ENCODE results near the gene ZYX. TPM values are rescaled to one million over a fixed set of nuclear protein-coding genes. Genes with fewer than 3 reads are reported as not detected.
"Not testable (repeated sequence)": the region's sequence is repeated elsewhere in the genome, so short reads cannot be mapped to it uniquely, and the experiment has no call there.

Gene ZYX
- total RNA-seq, 2 donors from 2014 or later = 81.6 to 114 TPM

- ATAC-seq = no peak
- Mint-ChIP-seq H3K36me3 (no peaks in the 10 kb centered on the region), H3K27me3 (no peaks in the 10 kb centered on the region), H3K27ac (no peak overlapping the region), H3K4me3 (no peak overlapping the region), H3K4me1 (ENCODE audit: low read depth in 2 of 2) (peaks cover 10 to 15% of the 10 kb centered on the region in 2 donors), H3K9me3 (no peaks in the 10 kb centered on the region)
- DNase-seq (ENCODE audit: low spot score) = no peak
These were observed 3.0 kb downstream of the ZYX start for GRCh38 chr7:143384148-143384547.

- no peak for ATAC-seq
- H3K27me3 Mint-ChIP-seq = no peaks in the 10 kb centered on the region
- no peak overlapping the region for H3K27ac Mint-ChIP-seq
- peak; percentile 49 for DNase-seq (ENCODE audit: low spot score)
- no peak overlapping the region for H3K4me3 Mint-ChIP-seq
- no peaks in the 10 kb centered on the region for H3K36me3 Mint-ChIP-seq
- peaks cover 4 to 12% of the 10 kb centered on the region in 2 donors for H3K4me1 Mint-ChIP-seq (ENCODE audit: low read depth in 2 of 2)
- H3K9me3 Mint-ChIP-seq = no peaks in the 10 kb centered on the region
These were observed 3.8 kb downstream of the ZYX start for GRCh38 chr7:143384661-143385631.

- Mint-ChIP-seq H3K4me1 (ENCODE audit: low read depth in 2 of 2) (peaks cover 6 to 15% of the 10 kb centered on the region in 2 donors), H3K9me3 (no peaks in the 10 kb centered on the region), H3K4me3 (no peak overlapping the region), H3K36me3 (no peaks in the 10 kb centered on the region), H3K27ac (no peak overlapping the region), H3K27me3 (no peaks in the 10 kb centered on the region)
- ATAC-seq (peak; percentile 56 to 72), DNase-seq (ENCODE audit: low spot score) (peak; percentile 72)
These were observed 5.0 kb downstream of the ZYX start for GRCh38 chr7:143385891-143386781.

GRCh38 chr7:143387156-143387975 lies 6.2 kb downstream of the ZYX start:
- Mint-ChIP-seq H3K4me3 (no peak overlapping the region), H3K27ac (no peak overlapping the region), H3K9me3 (no peaks in the 10 kb centered on the region), H3K4me1 (ENCODE audit: low read depth in 2 of 2) (peaks cover 6 to 15% of the 10 kb centered on the region in 2 donors), H3K27me3 (no peaks in the 10 kb centered on the region), H3K36me3 (no peaks in the 10 kb centered on the region)
- no peak for ATAC-seq
- peak; percentile 57 for DNase-seq (ENCODE audit: low spot score)

- Mint-ChIP-seq H3K36me3 (no peaks in the 10 kb centered on the region), H3K9me3 (no peaks in the 10 kb centered on the region), H3K4me1 (ENCODE audit: low read depth in 2 of 2) (peaks cover 6 to 11% of the 10 kb centered on the region in 2 donors)
These were observed 6.9 kb downstream of the ZYX start for GRCh38 chr7:143388051-143388450.

GRCh38 chr7:143388491-143389101 lies 7.5 kb downstream of the ZYX start:
- no peaks in the 10 kb centered on the region for H3K27me3 Mint-ChIP-seq
- no peak for ATAC-seq
- peaks cover 6 to 9% of the 10 kb centered on the region in 2 donors for H3K4me1 Mint-ChIP-seq (ENCODE audit: low read depth in 2 of 2)
- H3K9me3 Mint-ChIP-seq = no peaks in the 10 kb centered on the region
- no peak overlapping the region for H3K27ac Mint-ChIP-seq
- DNase-seq (ENCODE audit: low spot score) = peak; percentile 55
- no peak overlapping the region for H3K4me3 Mint-ChIP-seq
- H3K36me3 Mint-ChIP-seq = no peaks in the 10 kb centered on the region

More at GRCh38 chr7:143388051-143388450, 6.9 kb downstream of the ZYX start:
- no peaks in the 10 kb centered on the region for H3K27me3 Mint-ChIP-seq
- DNase-seq (ENCODE audit: low spot score) (peak; percentile 39), ATAC-seq (no peak)
- no peak overlapping the region for H3K4me3 Mint-ChIP-seq
- no peak overlapping the region for H3K27ac Mint-ChIP-seq

- DNase-seq (ENCODE audit: low spot score) (no peak), ATAC-seq (no peak)
- Mint-ChIP-seq H3K9me3 (no peaks in the 10 kb centered on the region), H3K4me1 (ENCODE audit: low read depth in 2 of 2) (peaks cover 6 to 15% of the 10 kb centered on the region in 2 donors), H3K36me3 (no peaks in the 10 kb centered on the region), H3K27ac (peak overlapping the region; percentile 43 to 59), H3K27me3 (no peaks in the 10 kb centered on the region), H3K4me3 (no peak overlapping the region)
These were observed 8.4 kb downstream of the ZYX start for GRCh38 chr7:143389316-143390103.

GRCh38 chr7:143390104-143390772 lies 9.1 kb downstream of the ZYX start:
- H3K27me3 Mint-ChIP-seq = no peaks in the 10 kb centered on the region
- H3K27ac Mint-ChIP-seq = peak overlapping the region; percentile 43 to 59
- H3K9me3 Mint-ChIP-seq = no peaks in the 10 kb centered on the region
- H3K36me3 Mint-ChIP-seq = no peaks in the 10 kb centered on the region
- ATAC-seq (no peak), DNase-seq (ENCODE audit: low spot score) (no peak)
- H3K4me3 Mint-ChIP-seq = no peak overlapping the region
- H3K4me1 Mint-ChIP-seq (ENCODE audit: low read depth in 2 of 2) = peaks cover 12 to 22% of the 10 kb centered on the region in 2 donors

GRCh38 chr7:143390773-143391317 lies 9.7 kb downstream of the ZYX start:
- no peaks in the 10 kb centered on the region for H3K9me3 Mint-ChIP-seq
- ATAC-seq (no peak), DNase-seq (ENCODE audit: low spot score) (no peak)
- H3K4me3 Mint-ChIP-seq = no peak overlapping the region
- no peak overlapping the region for H3K27ac Mint-ChIP-seq
- no peaks in the 10 kb centered on the region for H3K36me3 Mint-ChIP-seq
- H3K27me3 Mint-ChIP-seq = no peaks in the 10 kb centered on the region
- H3K4me1 Mint-ChIP-seq (ENCODE audit: low read depth in 2 of 2) = peaks cover 14 to 25% of the 10 kb centered on the region in 2 donors

- Mint-ChIP-seq H3K4me1 (ENCODE audit: low read depth in 2 of 2) (peaks cover 14 to 25% of the 10 kb centered on the region in 2 donors), H3K27ac (no peak overlapping the region), H3K9me3 (no peaks in the 10 kb centered on the region), H3K27me3 (no peaks in the 10 kb centered on the region), H3K36me3 (no peaks in the 10 kb centered on the region), H3K4me3 (no peak overlapping the region)
- DNase-seq (ENCODE audit: low spot score) = no peak
- ATAC-seq = peak in 1 of 2 donors; percentile 11
These were observed 10.6 kb downstream of the ZYX start for GRCh38 chr7:143391462-143392404.

- peaks cover 14 to 25% of the 10 kb centered on the region in 2 donors for H3K4me1 Mint-ChIP-seq (ENCODE audit: low read depth in 2 of 2)
- not testable (repeated sequence) for DNase-seq (ENCODE audit: low spot score); ATAC-seq; H3K27ac Mint-ChIP-seq; H3K27me3 Mint-ChIP-seq; H3K36me3 Mint-ChIP-seq; H3K4me3 Mint-ChIP-seq; H3K9me3 Mint-ChIP-seq
These were observed 11.3 kb downstream of the ZYX start for GRCh38 chr7:143392427-143392826.
